Upper lobe of left lung (tissue), 6 donors: Measurements from ENCODE around the gene EYA3. TPM values are rescaled to one million over a fixed set of nuclear protein-coding genes. Genes with fewer than 3 reads are reported as not detected.

Experiments
- ATAC-seq, 2 donors: fragments of 200-7000 bp; cut with Tn5 transposase; one replicate each; pipeline ENCODE4 v1.9.1; 2022; ENCODE audit warnings: mild to moderate bottlenecking in 2 of 2, moderate library complexity in 2 of 2; ENCODE audit not compliant: low FRiP score in 2 of 2
- DNase-seq, 2 donors: peaks; one replicate each; pipeline ENCODE4 v3.0.0-alpha.2; 2019 to 2020
- H3K27ac ChIP-seq, 4 donors: fragments of 200-600 bp; sonication (generic); one replicate each; pipeline ENCODE4 v1.5.1; 2016 to 2019
- H3K27me3 ChIP-seq, 4 donors: fragments of 200-600 bp; sonication (generic); one replicate each; pipeline ENCODE4 v1.5.1; 2017 to 2019
- H3K36me3 ChIP-seq, 4 donors: fragments of 200-600 bp; sonication (generic); one replicate each; pipeline ENCODE4 v1.5.1; 2016 to 2019
- H3K4me1 ChIP-seq, 4 donors: fragments of 200-600 bp; sonication (generic); one replicate each; pipeline ENCODE4 v1.5.1; 2018 to 2019
- H3K4me3 ChIP-seq, 4 donors: fragments of 200-600 bp; sonication (generic); one replicate each; pipeline ENCODE4 v1.5.1; 2017 to 2019; ENCODE audit warnings: mild to moderate bottlenecking in 2 of 4, moderate library complexity in 1 of 4
- H3K9me3 ChIP-seq, 4 donors: fragments of 200-600 bp; sonication (generic); one replicate each; pipeline ENCODE4 v1.5.1; 2018 to 2019
- CTCF ChIP-seq, 6 experiments: fragments of 450-650 bp in 4 of 6; fragments of 200-600 bp in 2 of 6; sonication (generic) in 2 of 6; IDR thresholded peaks; one replicate each; pipeline ENCODE4 v1.5.1; 2016 to 2019; ENCODE audit warnings: antibody characterized with exemption in 6 of 6
- EP300 ChIP-seq, 4 donors: sonication (generic); formaldehyde crosslinking; IDR thresholded peaks; one replicate each; pipeline ENCODE4 v1.5.1; 2017; ENCODE audit warnings: antibody characterized with exemption in 4 of 4, control low read depth in 2 of 4
- POLR2A ChIP-seq, 4 donors: fragments of 450-650 bp; IDR thresholded peaks; one replicate each; pipeline ENCODE4 v1.5.1; 2016 to 2017; ENCODE audit warnings: antibody characterized with exemption in 4 of 4, mild to moderate bottlenecking in 2 of 4
- POLR2AphosphoS5 ChIP-seq, 2 donors: sonication (generic); formaldehyde crosslinking; IDR thresholded peaks; one replicate each; pipeline ENCODE4 v1.5.1; 2017; ENCODE audit warnings: antibody characterized with exemption in 2 of 2
- WGBS, 2 donors: methylation state at CpG; one replicate each; pipeline ENCODE4 v1.1.5; 2017 to 2018; 5-methylcytosine and 5-hydroxymethylcytosine counted together
- total RNA-seq, 6 donors: library from RNA; depleted of rRNA in 4 of 6; stranded (reverse); fragments of >200 nt in 4 of 6; gene quantifications; one replicate each; pipeline versions ENCODE4 v1.1.0 to v1.2.1, GENCODE V29; 2016 to 2021
- donor health status: DM: no; HTN: no; CAD: no; lungs with moderate emphysema.
- donor health status: DM: no; HTN: yes; CAD: no; lungs with severe emphysema.

Gene EYA3
- total RNA-seq, 6 donors from 2014 or later = 15.9 to 23.4 (median 22.0) TPM

- no peak for TF ChIP-seq POLR2AphosphoS5 (IDR thresholded peaks at IDR 0.05)
- no peak for TF ChIP-seq POLR2A (IDR thresholded peaks at IDR 0.05)
- TF ChIP-seq EP300 (IDR thresholded peaks at IDR 0.05) = no peak
- TF ChIP-seq CTCF (IDR thresholded peaks at IDR 0.05) = no peak
- WGBS, 2 donors = 85 to 93% methylated on average over 6 of the region's 6 CpGs
Observed at GRCh38 chr1:27956761-27957160, 131.6 kb downstream of the EYA3 start.

DNA sequence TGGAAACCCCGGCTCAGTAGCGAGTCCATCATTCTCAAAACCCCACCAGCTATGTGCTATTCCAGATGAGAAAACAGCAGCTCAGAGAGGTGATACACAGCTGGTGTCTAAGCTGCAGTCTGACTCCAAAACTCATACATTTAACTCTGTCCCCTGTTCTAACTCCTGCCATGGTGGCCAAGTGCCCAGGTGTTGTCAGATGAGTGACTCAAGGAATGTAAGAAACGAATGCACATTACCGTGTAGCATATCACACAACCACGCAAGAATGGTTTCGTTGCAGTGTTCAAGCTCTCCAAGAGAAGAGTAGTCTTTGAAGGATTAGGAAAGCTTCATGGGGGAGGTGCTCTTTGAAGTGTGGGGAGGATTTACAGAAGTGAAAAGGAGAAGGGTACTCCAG is 133.3 kb downstream of the EYA3 start:
- Histone ChIP-seq H3K4me3 (no peak overlapping the region), H3K9me3 (no peaks in the 10 kb centered on the region), H3K27me3 (no peaks in the 10 kb centered on the region), H3K4me1 (peaks cover 5 to 11% (median 6%) of the 10 kb centered on the region in 4 donors), H3K36me3 (no peaks in the 10 kb centered on the region), H3K27ac (no peak overlapping the region)
- DNase-seq (no peak), ATAC-seq (no peak)
- TF ChIP-seq POLR2A (IDR thresholded peaks at IDR 0.05) = no peak
- TF ChIP-seq POLR2AphosphoS5 (IDR thresholded peaks at IDR 0.05) = no peak
- no peak for TF ChIP-seq CTCF (IDR thresholded peaks at IDR 0.05)
- no peak for TF ChIP-seq EP300 (IDR thresholded peaks at IDR 0.05)
- 76 to 92% methylated on average over 6 of the region's 6 CpGs for WGBS, 2 donors

More at GRCh38 chr1:27956761-27957160, 131.6 kb downstream of the EYA3 start:
- Histone ChIP-seq H3K27me3 (no peaks in the 10 kb centered on the region), H3K4me1 (peaks cover 18 to 28% (median 22%) of the 10 kb centered on the region in 4 donors), H3K4me3 (no peak overlapping the region), H3K36me3 (no peaks in the 10 kb centered on the region), H3K27ac (no peak overlapping the region), H3K9me3 (no peaks in the 10 kb centered on the region)
- no peak for ATAC-seq
- DNase-seq = no peak

DNA sequence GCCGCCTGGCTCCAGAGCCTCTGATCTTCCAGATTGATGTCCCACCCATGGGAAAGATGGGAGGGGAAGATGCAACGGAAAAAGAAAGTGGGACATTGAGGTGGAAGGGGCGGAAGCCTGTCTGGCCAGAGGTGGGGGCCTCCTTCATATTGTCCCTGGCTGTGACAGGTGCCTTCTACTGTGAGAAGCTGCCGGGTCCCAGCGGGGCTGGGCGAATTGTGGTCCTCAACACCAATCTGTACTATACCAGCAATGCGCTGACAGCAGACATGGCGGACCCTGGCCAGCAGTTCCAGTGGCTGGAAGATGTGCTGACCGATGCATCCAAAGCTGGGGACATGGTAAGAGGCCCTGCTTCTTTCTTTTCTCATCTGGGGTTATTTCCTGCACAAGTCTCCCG is 134.2 kb downstream of the EYA3 start:
- Histone ChIP-seq H3K27me3 (no peaks in the 10 kb centered on the region), H3K4me3 (no peak overlapping the region), H3K4me1 (peaks cover 4 to 7% (median 5%) of the 10 kb centered on the region in 4 donors), H3K9me3 (no peaks in the 10 kb centered on the region), H3K27ac (no peak overlapping the region), H3K36me3 (peaks cover 0 to 4% (median 0%) of the 10 kb centered on the region in 4 donors)
- 95 to 96% methylated on average over 7 to 10 of the region's 10 CpGs for WGBS, 2 donors
- DNase-seq = no peak
- no peak for ATAC-seq
- no peak for TF ChIP-seq EP300 (IDR thresholded peaks at IDR 0.05)
- no peak for TF ChIP-seq CTCF (IDR thresholded peaks at IDR 0.05)
- TF ChIP-seq POLR2AphosphoS5 (IDR thresholded peaks at IDR 0.05) = no peak
- no peak for TF ChIP-seq POLR2A (IDR thresholded peaks at IDR 0.05)

- peak in 1 of 2 donors; percentile 39 for ATAC-seq
- 63 to 68% methylated on average over 3 of the region's 3 CpGs for WGBS, 2 donors
- no peak for TF ChIP-seq POLR2AphosphoS5 (IDR thresholded peaks at IDR 0.05)
- TF ChIP-seq EP300 (IDR thresholded peaks at IDR 0.05) = no peak
- no peak for TF ChIP-seq POLR2A (IDR thresholded peaks at IDR 0.05)
- no peak for TF ChIP-seq CTCF (IDR thresholded peaks at IDR 0.05)
Observed at GRCh38 chr1:27952147-27952546, 136.3 kb downstream of the EYA3 start.

DNA sequence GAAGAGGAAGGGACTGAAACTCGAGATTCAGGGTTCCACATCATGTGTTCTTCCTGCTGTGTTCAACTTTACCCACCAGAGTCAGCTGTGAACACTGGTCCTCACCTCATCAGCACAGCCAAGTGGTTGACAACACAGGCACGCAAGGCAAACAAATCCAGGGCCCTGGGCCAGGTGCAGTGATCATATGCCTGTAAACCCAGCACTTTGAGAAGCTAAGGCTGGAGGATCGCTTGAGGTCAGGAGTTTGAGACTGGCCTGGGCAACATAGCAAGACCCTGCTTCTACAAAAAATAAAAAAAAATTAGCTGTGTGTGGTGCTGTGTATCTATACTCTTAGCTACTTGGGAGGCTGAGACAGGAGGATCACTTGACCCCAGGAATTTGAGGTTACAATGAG is 137.0 kb downstream of the EYA3 start:
- peaks cover 0 to 4% (median 0%) of the 10 kb centered on the region in 4 donors for H3K36me3 ChIP-seq
- no peaks in the 10 kb centered on the region for H3K4me1 ChIP-seq
- H3K27ac ChIP-seq = no peak overlapping the region
- TF ChIP-seq POLR2AphosphoS5 (IDR thresholded peaks at IDR 0.05) (peak in 1 of 2 donors; percentile 16), EP300 (IDR thresholded peaks at IDR 0.05) (no peak), CTCF (IDR thresholded peaks at IDR 0.05) (no peak), POLR2A (IDR thresholded peaks at IDR 0.05) (no peak)
- DNase-seq = no peak
- no peaks in the 10 kb centered on the region for H3K9me3 ChIP-seq
- WGBS, 2 donors = 33 to 55% methylated on average over 3 of the region's 3 CpGs
- no peak for ATAC-seq
- H3K27me3 ChIP-seq = no peaks in the 10 kb centered on the region
- no peak overlapping the region for H3K4me3 ChIP-seq

More at GRCh38 chr1:27952147-27952546, 136.3 kb downstream of the EYA3 start:
- Histone ChIP-seq H3K4me3 (no peak overlapping the region), H3K9me3 (no peaks in the 10 kb centered on the region), H3K27ac (no peak overlapping the region), H3K4me1 (no peaks in the 10 kb centered on the region), H3K36me3 (peaks cover 0 to 4% (median 0%) of the 10 kb centered on the region in 4 donors), H3K27me3 (no peaks in the 10 kb centered on the region)
- no peak for DNase-seq
